GM19395 (cell line): Measurements from ENCODE around the gene IFIH1.

Experiments used
- ATAC-seq: cut with Tn5 transposase; IDR thresholded peaks from one replicate; pipeline ENCODE4 v1.9.1; 2021; ENCODE audit warnings: mild to moderate bottlenecking, moderate library complexity; ENCODE audit not compliant: unreplicated experiment

Gene IFIH1

DNA sequence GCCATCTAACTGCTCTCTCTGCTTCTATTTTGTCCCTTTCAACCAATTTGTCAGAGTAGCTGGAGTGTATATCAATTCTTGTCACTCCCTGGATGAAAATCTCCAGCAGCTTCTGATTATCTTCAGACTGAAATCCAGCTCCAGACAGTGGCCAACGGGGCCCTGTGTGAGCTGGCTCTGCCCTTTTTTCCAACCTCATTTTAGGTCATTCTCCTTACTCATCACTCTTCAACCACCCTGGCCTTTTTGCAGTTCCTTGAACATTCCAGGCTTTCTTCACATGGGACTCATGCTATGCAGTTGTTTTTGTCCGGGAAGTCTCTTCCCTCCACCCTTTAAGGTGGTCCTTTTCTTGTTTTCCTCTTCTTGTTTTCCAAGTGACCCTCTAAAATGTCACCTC is 59.8 kb downstream of the IFIH1 start:
- no peak for ATAC-seq

DNA sequence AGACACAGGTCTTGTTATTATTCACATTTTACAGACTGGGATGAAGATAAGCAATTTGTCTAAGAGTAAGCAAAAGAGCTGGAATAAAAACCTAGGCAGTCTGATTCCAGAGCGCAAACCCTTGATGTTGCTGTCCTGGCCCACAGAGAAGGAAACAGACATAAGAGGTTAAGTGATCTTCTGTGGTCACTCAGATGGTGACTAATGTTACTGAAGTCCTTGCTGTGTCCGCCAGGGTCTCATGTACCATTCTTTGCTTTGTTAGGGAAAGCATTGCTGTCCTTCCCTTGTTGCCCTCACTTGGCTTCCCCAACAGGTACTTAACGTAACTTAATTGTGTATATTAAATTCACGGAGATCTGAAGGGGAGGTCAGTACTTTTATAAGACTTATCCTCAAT is 60.3 kb downstream of the IFIH1 start:
- ATAC-seq = no peak

DNA sequence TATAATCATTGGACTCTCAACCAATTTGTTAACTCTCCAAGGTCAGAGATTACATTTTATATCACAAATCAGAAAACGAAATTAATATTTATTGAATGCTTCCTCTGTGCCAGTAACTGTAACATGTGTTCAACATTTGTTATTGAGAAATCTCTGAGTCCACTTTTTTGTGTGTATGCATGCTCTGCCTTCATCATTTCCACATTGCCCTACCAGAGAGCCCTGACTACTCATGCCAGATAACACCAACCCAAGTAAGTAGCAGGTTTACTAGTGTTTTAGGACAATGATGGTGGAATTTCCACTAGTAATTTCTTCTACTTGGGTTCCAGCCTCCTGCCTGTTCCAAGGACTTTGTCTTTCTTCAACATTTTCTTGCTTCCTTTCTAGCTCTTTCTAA is 61.1 kb downstream of the IFIH1 start:
- no peak for ATAC-seq

DNA sequence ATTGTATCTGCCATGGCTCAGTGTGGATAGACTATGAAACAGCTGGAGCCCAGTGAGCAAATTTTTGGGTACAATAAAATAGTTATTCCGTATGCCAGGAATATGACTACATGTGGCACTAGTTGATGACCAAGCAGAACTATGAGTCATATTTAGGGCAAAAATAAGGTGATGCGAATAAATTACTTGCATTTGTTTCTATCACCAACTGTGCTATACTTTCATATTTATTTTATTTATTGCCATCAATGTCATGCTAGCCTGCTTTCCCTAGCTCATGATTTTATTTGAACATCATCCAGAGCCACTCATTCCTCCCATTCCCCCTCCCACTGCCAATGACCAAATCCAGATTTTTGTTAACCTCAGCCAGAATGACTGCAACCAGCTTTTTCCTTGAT is 61.9 kb downstream of the IFIH1 start:
- no peak for ATAC-seq

DNA sequence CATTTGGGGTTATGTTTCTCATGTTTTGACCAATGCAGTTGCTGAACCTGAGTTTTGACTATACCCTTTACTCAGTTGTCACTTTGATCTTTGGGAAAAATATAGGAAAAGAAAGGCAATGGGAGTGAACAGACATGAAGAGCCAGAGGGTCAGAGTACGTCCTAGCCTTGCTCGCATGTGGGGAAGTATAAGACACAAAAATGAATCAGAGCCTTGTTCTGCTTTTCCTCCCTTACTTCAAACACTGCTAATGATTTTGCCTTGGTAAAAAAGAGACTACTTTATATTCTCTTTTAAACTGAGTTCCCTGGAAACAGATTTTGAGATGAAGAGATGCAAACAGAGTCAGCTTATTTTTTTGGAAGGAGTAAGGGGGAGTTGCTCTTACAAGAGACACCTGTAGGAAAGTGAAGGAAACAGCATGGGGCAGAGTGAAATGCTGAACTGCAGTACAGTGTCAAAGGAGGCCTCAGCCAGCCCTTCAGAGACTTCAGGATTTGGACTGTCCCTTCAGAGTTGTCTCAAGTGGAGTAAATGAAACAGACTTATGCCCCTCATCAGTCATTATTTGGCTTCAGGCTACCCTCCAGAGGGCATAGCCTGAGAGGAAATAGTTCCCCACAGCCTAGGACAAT is 64.1 kb downstream of the IFIH1 start:
- ATAC-seq = no peak

DNA sequence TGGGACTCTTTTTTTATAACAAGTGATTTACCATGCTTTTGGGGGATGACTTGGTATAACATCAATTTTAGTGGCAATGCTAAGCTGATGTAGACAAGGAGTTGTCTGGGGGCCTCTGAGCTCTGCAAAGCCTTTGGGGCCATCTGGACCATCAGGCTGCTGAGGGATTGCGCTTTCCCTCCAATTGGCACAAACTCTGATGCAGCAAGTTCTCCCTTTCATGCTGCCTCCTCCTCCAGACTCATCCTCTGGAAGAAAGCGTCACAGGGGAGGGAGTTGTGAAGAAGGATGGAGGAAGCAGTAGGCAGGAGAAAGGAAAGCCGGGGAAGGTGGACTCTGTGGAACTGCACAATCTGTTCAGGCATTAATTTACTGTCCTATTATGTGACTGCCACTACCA is 65.0 kb downstream of the IFIH1 start:
- no peak for ATAC-seq

DNA sequence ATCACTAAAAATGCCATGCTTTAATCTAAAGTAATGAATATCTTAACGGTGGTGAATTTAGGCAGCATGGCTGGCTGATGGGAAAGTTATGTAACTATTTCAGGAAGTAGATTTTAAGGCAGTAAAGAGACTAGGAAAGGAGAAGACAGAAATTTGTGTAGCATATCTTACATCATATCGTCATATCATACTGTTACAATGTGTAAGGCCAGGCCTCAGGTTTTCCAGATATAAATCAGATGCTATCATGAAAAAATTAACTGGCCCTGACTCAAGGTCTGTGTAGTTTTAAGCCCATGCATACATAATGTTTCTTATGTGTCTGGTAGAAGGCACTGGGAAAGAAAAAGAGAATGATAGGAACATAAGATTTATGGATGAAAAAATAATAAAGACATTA is 66.3 kb downstream of the IFIH1 start:
- ATAC-seq = no peak

DNA sequence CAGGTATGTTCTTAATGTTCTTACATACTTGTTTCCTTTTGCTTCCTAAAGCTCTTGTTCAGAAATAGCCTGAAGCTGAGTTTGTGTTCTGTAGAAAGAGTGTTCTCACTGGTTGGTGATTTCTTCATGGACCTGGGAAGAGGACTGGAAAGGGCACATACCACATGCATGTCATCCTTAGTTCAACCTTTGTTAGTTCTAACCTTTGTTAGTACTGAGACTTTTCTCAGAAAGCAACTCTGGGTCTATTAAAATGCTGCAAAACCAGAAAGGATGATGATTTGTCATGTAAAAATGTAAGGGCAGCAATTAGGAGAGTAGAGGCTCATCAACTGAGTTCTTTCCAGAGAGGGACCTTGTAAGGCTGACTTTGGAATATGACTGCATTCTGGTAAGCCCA is 72.7 kb downstream of the IFIH1 start:
- no peak for ATAC-seq

DNA sequence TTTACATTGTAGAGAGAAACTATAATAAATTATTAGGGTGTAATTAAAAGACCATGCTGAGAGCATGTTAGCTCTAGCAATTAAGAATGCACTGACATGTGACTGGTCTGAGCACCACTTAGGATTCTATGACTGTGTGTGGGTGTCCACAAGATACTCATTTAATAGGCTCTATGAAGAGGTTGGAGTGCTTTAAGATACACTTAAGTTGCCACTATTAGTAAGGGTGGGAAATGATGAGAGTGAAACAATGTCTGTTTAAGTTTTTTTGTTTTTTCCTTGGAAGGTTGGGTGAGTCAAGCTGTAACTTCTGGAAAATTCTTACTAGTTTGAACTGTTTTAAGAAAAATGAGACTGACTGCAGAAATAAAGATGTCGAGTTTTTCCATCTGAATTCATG is 73.4 kb downstream of the IFIH1 start:
- ATAC-seq = no peak

DNA sequence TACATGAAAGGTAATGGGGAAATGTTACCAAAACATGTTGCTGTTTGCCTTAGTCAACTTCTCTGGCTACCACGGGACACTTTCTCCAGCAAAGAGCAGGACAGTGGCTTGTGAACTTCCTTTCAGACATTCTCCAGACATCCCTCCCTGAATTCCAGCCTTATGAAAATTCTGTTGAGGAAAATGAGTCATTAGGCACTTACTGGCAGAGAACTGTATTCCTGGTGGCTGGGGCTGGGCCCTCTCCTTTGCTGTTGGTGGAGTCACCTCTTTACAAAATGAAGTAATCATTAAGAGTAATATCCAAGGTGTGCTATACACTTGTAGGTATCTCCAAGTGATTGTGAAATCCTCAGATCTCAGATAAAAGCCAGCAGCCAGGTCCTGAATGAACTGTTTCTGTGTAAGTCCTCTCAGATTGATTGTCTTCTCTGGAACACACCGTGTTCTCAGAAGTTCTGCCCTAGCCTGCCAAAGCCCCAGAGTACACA is 73.9 kb downstream of the IFIH1 start:
- ATAC-seq = no peak

DNA sequence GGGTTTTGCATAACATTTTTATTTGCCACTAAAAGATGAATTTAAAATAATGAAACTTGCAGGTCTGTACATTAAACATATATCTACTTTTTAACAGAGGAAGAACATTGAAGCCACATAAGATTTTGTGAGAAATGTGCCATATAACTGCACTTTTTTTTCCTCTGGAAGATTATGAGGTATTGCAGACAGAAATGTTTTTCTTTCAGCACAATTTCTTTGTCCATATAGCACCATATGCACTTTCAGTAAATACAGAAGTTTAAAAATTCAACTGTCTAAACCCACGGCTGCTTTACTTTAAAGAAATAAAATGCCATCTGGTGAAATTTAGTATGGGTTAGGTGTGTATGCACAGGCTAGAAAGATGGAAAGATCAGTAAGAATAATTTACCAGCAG is 74.8 kb downstream of the IFIH1 start:
- no peak for ATAC-seq

DNA sequence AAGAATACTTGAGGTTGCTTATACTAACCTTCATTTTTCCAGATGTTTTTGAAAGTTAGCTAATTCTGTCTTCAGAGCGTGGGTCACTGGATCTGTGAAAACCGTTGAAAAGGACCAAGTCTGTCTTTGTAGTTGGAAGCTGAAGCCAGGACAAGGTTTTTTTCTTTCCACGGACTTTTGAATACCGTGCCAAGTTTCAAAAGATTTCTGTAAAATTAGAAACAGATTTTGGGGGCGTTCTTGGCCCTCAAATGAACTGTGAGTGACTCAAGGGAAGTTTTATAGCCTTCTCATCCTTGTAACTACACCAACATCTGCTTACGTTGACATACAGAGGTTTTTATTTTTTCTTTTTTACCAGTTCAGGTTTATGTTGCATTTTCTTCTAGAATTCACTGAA is 75.2 kb downstream of the IFIH1 start, which contains the start of gene FAP:
Gene FAP (minus strand): TSS at position 152 of the 400 bp plus-strand sequence. CDS start 118 bp downstream, at position 34.
- ATAC-seq = no peak

DNA sequence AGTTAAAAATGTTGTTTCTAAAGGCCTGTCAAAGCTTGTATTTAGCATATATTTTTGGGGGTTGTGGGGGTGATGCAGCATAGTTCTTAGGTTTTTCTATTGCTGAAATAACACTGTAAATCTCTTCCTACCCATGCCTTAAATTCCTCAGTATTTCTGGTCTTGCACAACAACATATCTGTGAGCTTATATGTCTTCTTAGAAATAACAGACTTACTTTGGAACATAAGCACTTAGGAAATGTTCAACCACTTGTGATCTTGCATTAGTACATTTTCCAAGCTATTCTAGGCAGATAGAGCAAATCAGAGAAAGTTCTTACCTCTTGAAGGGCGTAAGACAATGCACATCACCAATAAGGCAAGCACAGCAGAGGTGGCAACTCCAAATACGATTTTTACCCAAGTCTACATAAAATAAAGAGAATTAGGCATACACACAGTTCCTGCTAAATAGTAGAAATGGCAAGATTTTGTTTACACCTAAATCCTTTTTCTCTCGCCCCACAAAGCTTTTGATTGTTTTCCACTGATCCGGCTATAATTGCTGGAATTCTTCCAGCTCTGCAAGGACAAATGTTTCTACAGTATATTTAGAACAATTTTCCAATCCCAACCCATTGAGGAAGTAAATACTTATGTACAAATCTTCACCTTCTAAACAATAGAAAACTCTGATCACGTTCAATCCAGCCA is 75.8 kb downstream of the IFIH1 start:
- ATAC-seq = no peak

DNA sequence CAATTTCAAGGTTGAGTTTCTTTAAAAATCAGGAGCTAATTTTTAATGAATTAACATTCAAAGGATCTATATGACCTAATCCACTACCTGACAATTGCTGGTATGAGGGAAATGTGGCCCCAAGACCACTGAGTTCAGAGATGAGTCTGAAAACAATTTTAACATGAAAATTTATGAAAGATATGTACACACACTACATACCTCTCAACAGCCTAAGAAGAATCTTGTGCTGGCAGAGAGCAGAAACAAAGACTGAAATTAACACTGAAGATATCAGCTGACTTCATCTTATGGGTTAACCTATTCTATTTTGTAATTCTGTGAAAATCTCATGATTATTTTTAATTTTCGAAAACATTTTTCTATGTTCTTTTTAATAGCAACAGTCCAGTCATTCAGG is 76.9 kb downstream of the IFIH1 start:
- ATAC-seq = no peak

DNA sequence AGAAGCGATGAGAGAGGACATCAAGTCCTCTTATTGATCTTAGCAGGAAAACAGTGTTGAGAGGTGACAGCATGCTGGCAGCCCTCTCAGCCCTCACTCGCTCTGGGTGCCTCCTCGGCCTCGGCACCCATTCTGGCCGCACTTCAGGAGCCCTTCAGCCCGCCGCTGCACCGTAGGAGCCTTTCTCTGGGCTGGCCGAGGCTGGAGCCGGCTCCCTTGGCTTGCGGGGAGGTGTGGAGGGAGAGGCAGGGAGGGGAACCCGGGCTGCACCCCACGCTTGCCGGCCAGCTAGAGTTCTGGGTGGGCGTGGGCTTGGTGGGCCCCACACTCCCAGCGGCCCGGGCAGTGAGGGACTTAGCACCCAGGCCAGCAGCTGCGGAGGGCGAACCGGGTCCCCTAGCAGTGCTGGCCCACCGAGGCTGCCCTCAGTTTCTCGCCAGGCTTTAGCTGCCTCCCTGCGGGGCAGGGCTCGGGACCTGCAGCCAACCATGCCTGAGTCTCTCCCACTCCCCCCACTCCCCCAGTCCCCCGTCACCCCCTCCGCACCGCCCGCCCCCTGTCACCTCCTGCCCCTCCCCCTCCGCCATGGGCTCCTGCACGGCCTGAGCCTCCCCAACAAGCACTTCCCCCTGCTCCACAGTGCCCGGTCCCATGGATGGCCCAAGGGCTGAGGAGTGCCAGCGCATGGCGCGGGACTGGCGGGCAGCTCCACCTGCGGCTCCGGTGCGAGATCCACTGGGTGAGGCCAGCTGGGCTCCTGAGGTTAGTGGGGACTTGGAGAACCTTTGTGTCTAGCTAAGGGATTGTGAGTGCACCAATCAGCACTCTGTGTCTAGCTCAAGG is 83.6 kb downstream of the IFIH1 start:
- ATAC-seq = no peak

DNA sequence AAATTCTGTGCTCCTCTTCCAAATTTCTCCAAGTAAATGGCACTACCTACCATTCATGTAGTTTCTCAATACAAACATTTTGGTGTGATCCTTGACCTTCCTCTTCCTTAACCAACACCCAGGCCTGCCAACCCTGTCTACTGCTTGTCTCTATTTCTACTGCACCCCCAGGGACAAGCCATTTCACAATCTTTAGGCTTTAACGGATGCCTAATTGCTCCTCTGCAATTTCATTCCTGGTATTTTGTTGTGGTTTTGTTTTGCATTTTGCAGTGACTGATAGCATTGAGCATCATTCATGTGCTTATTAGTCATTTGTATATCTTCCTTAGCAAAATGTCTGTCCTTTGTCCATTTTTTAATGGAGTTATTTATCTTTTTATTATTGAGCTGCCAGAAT is 85.3 kb downstream of the IFIH1 start:
- ATAC-seq = no peak

DNA sequence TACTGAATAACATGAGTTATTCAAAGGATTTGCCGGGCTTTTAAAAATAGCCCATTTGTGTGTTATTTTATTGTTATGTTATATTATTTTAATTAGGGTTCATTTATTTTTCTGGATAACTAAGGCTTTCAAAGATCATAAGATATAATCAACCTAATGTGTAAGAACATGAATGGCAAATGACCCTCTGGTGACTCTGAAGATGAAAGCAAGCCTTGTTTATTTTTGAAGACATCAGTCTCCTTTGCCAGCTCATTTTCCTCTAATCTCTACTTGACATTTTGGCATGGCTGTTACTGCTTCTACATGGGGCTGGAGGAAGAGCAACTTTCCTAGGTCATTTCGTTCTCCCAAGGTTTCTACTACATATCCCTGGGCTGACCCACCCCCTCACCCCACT is 85.8 kb downstream of the IFIH1 start:
- ATAC-seq = no peak

DNA sequence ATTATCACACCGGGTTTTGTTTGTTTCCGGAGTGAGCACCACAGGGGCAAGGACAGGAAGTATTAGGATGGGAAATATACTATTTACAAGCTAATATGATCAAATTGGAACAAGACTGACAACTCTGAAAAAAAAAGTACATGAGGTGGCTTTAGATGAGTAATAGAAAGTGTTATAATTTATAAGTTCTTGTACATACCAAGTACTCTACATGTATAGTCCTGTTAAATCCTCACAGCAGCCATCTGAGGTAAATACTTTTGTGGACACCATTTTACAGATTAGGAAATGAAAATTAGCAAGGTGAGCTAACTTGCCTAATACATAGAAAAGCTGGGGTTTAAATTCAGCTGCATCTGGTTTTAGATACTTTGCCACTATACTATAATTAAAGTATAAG is 86.5 kb downstream of the IFIH1 start:
- no peak for ATAC-seq

DNA sequence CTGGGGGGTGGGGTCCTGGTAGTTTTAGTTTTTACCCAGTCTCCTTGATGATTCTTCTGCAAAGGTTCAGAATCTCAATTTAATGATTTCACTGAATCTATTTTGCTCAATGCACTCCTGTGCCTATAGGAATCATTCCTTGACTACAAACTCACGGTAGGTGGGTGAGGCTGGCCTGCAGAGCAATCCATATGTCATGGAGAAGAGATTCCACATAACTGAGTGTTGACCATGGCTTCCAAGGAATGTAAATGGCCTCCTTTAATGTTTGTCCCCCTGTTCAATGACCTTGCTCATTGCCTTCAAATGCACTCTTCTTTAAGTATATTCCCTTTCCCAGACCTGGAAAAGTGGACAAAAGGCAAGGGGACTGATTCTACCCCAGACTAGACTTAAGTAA is 87.7 kb downstream of the IFIH1 start:
- no peak for ATAC-seq

DNA sequence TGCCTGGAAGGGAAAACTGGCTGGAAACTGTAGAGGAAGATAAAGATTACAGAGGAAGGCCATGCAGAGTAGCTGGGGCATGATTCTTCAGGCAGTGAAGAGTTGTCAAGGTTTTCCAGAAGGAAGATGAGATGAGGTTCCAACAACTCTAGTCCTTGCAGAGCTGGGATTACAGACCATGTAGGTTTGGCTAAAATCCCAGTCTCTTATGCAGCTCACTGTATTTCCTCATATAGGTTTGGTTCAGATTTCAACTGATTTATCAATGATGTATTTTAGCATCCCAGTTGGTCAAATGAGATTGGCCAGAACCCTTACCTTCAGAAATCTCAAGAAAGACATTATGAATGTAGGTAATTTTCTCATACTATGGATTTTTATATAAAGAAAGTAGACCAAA is 91.6 kb downstream of the IFIH1 start:
- no peak for ATAC-seq

DNA sequence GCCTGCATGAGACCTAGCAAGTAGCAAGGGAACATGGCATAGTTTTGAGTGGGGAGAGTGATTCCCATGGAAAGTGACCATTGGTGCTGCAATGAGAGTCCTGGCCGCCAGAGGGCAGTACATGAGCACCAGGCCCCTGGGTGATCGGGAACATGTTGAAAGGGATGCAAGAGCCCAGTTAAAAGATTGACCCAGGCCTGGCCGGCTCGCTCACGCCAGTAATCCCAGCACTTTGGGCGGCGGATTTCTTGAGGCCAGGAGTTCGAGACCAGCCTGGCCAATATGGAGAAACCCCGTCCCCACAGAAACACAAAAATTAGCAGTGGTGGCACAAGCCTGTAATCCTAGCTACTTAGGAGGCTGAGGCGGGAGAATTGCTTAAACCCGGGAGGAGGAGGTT is 97.4 kb downstream of the IFIH1 start:
- ATAC-seq = peak; percentile 97

DNA sequence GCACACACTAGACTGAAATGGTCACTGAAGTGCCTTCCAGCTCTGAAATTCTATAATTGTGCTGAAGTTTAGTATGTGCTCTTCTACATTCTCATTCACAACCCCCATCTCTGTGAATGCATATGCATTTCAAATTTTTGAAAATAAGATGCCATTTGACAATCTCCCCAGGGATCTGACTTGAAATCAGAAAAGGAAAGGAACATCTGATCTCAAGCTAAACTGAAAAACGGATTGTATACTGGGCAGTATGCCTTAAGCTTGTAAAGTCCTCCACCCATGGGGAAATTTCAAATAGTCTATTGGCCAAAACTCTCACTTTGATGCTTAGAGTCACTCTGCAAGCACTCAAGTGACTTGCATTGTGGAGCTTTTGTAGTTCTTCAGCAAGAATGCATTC is 98.1 kb downstream of the IFIH1 start:
- no peak for ATAC-seq
